A549 (cell line): Measurements from ENCODE around the gene ZNF532.

ENCODE experiments used
- BHLHE40 ChIP-seq: IDR thresholded peaks from 2 replicates; pipeline ENCODE4 v1.6.1; 2012; ENCODE audit warnings: low read depth, low read length, inconsistent platforms
- CEBPB ChIP-seq, 2 experiments: fragments of >200 bp in 1 of 2; sonication (Bioruptor Twin) in 1 of 2; formaldehyde crosslinking in 1 of 2; IDR thresholded peaks; 2 replicates each; pipeline ENCODE4 v1.6.1; 2012 to 2016
- EHMT2 ChIP-seq: fragments of 200-600 bp; sonication (generic); IDR thresholded peaks from 2 replicates; pipeline ENCODE4 v1.6.1; 2016; ENCODE audit warnings: antibody characterized with exemption, low read depth, mild to moderate bottlenecking, moderate library complexity
- ESRRA ChIP-seq: fragments of 150-350 bp; IDR thresholded peaks from 2 replicates; pipeline ENCODE4 v1.6.1; 2014; ENCODE audit warnings: mild to moderate bottlenecking, low read length, borderline replicate concordance
- POLR2A ChIP-seq: IDR thresholded peaks from 2 replicates; pipeline ENCODE4 v1.6.1; 2012; ENCODE audit warnings: mild to moderate bottlenecking, low read length
- RAD21 ChIP-seq, 2 experiments: fragments of >200 bp in 1 of 2; sonication (Bioruptor Twin) in 1 of 2; formaldehyde crosslinking in 1 of 2; IDR thresholded peaks in 1 of 2; conservative IDR thresholded peaks in 1 of 2; 2 replicates in 1 of 2; 3 replicates in 1 of 2; pipeline ENCODE4 v1.6.1; 2012 to 2018; ENCODE audit warnings: inconsistent platforms in 1 of 2
- RNF2 ChIP-seq: fragments of 200-600 bp; sonication (generic); IDR thresholded peaks from 2 replicates; pipeline ENCODE4 v1.6.1; 2016; ENCODE audit warnings: low read depth, mild to moderate bottlenecking, antibody characterized with exemption, moderate library complexity, borderline replicate concordance
- TF ChIP-seq, protein P1 (sequence below): fragments of >200 bp; sonication (Bioruptor Twin); formaldehyde crosslinking; IDR thresholded peaks from 3 replicates; pipeline ENCODE4 v1.5.1; 2016
- TF ChIP-seq, protein P2 (sequence below): IDR thresholded peaks from 2 replicates; pipeline ENCODE4 v1.6.1; 2012

DNA sequence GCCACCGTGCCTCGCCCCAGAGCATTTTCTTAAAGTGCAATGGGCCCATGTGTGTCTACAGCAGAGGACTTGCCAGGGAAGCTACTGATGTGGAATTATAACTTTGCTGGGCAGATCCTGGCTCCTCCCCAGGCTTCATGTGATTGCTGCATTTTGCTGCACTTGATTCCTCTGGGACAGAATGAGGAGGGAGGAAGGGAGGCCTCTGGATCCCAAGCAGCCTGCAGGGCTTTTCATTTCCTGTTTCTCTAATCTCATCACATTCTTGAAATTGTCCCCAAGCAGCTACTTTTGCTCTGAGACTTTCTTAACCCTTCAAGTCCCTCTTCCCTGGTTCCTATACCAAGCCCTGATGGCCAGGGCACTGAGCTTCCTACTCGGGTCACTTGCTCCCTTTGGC lies 140.6 kb downstream of the ZNF532 start:
- TF ChIP-seq ESRRA = no peak
- 0 out of 4 replicates have a peak, but pooled peaks of 1 of the 2 experiments have one; percentile 17 for TF ChIP-seq CEBPB (IDR thresholded peaks at IDR 0.05)
- TF ChIP-seq, protein P1, sequence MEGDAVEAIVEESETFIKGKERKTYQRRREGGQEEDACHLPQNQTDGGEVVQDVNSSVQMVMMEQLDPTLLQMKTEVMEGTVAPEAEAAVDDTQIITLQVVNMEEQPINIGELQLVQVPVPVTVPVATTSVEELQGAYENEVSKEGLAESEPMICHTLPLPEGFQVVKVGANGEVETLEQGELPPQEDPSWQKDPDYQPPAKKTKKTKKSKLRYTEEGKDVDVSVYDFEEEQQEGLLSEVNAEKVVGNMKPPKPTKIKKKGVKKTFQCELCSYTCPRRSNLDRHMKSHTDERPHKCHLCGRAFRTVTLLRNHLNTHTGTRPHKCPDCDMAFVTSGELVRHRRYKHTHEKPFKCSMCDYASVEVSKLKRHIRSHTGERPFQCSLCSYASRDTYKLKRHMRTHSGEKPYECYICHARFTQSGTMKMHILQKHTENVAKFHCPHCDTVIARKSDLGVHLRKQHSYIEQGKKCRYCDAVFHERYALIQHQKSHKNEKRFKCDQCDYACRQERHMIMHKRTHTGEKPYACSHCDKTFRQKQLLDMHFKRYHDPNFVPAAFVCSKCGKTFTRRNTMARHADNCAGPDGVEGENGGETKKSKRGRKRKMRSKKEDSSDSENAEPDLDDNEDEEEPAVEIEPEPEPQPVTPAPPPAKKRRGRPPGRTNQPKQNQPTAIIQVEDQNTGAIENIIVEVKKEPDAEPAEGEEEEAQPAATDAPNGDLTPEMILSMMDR = no peak
- no peak for TF ChIP-seq EHMT2
- TF ChIP-seq POLR2A = no peak
- TF ChIP-seq, protein P2, sequence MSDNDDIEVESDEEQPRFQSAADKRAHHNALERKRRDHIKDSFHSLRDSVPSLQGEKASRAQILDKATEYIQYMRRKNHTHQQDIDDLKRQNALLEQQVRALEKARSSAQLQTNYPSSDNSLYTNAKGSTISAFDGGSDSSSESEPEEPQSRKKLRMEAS = peak; percentile 47; the same call in 1 of the 2 replicates
- no peak for TF ChIP-seq RNF2
- no peak for TF ChIP-seq RAD21 (conservative IDR thresholded peaks at IDR 0.05 in 1 of 2, IDR thresholded peaks at IDR 0.05 in 1 of 2)
- no peak for TF ChIP-seq BHLHE40
